Measurements from ENCODE around the gene PIR.

The PIR gene

GRCh38 chrX:15475486-15475885, 17.6 kb downstream of the PIR start:
- no peak for DNase-seq

GRCh38 chrX:15475021-15475420, 18.1 kb downstream of the PIR start:
- no peak for DNase-seq

GRCh38 chrX:15474028-15474427, 19.1 kb downstream of the PIR start:
- no peak for DNase-seq

GRCh38 chrX:15472531-15472930, 20.6 kb downstream of the PIR start:
- no peak for DNase-seq

GRCh38 chrX:15471028-15471427, 22.1 kb downstream of the PIR start:
- DNase-seq: peak in 1 of 2 experiments; percentile 5

- no peak for DNase-seq
Observed at GRCh38 chrX:15469613-15470012, 23.5 kb downstream of the PIR start.

- DNase-seq: no peak
Observed at GRCh38 chrX:15468036-15468435, 25.1 kb downstream of the PIR start.

GRCh38 chrX:15465896-15466651, 27.1 kb downstream of the PIR start:
- DNase-seq: no peak

- no peak for DNase-seq
Observed at GRCh38 chrX:15465347-15465746, 27.8 kb downstream of the PIR start.

- DNase-seq: no peak
Observed at GRCh38 chrX:15464704-15465103, 28.4 kb downstream of the PIR start.

GRCh38 chrX:15451913-15452312, 41.2 kb downstream of the PIR start:
- no peak for DNase-seq

- DNase-seq: no peak
Observed at GRCh38 chrX:15448010-15448639, 45.0 kb downstream of the PIR start.

GRCh38 chrX:15441464-15441863, 51.7 kb downstream of the PIR start:
- no peak for DNase-seq

GRCh38 chrX:15438332-15438731, 54.8 kb downstream of the PIR start:
- DNase-seq: no peak

GRCh38 chrX:15437724-15438123, 55.4 kb downstream of the PIR start:
- no peak for DNase-seq

- no peak for DNase-seq
Observed at GRCh38 chrX:15435836-15436619, 57.1 kb downstream of the PIR start.

GRCh38 chrX:15434205-15434604, 58.9 kb downstream of the PIR start:
- DNase-seq: no peak

- no peak for DNase-seq
Observed at GRCh38 chrX:15430584-15430983, 62.5 kb downstream of the PIR start.

- no peak for DNase-seq
Observed at GRCh38 chrX:15430076-15430475, 63.1 kb downstream of the PIR start.

- no peak for DNase-seq
Observed at GRCh38 chrX:15425024-15425423, 68.1 kb downstream of the PIR start.

- no peak for DNase-seq
Observed at GRCh38 chrX:15418707-15419181, 74.4 kb downstream of the PIR start.

GRCh38 chrX:15418041-15418706, 75.0 kb downstream of the PIR start:
- no peak for DNase-seq
